ENCODE measurements around the gene ACTL10.

GRCh38 chr20:33686100-33686983 lies 19.6 kb downstream of the ACTL10 start, which contains the start of gene E2F1:
- TF ChIP-seq CTCF (conservative IDR thresholded peaks at IDR 0.05; ENCODE audit: low read length): 0 out of 2 replicates have a peak, but pooled peaks have one; percentile 16
- no peak for TF ChIP-seq EZH2phosphoT487 (IDR thresholded peaks at IDR 0.05; ENCODE audit: borderline replicate concordance)
